Measurements from ENCODE around the gene ZNF410.

Gene ZNF410

DNA sequence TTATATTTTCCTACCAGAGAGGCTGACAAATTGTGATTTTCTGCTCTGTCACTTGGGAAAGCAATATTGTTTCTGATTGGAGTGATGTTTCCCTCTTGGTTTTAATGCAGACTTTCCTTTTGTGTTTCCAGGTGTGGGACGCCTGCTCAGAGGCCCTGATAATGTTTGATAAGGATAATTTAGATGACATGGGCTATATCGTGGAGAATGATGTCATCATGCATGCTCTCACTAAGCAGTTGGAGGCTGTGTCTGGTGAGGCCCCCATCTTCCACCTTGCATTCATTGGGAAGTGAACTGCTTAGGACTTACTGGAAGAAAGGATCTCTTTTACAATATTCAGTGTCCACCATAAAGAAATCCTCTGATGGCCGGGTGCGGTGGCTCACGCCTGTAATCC is 69.0 kb downstream of the ZNF410 start:
- Histone ChIP-seq H3K4me3 (ENCODE audit: insufficient read length, low read depth) (no peak overlapping the region), H3K4me1 (ENCODE audit: insufficient read depth, insufficient read length) (no peaks in the 10 kb centered on the region), H3K27me3 (ENCODE audit: insufficient read depth, insufficient read length) (no peaks in the 10 kb centered on the region), H3K9ac (ENCODE audit: insufficient read length, low read depth) (no peak overlapping the region), H3K9me3 (ENCODE audit: insufficient read depth, low read length) (no peaks in the 10 kb centered on the region), H3K36me3 (ENCODE audit: insufficient read depth, insufficient read length, low read length) (peaks cover 39% of the 10 kb centered on the region)
- no peak for TF ChIP-seq SUZ12 (IDR thresholded peaks at IDR 0.05; ENCODE audit: extremely low read depth, insufficient read depth, insufficient read length)
- no peak for TF ChIP-seq YY1 (IDR thresholded peaks at IDR 0.05; ENCODE audit: insufficient read depth, insufficient read length)
- TF ChIP-seq ZNF274 (IDR thresholded peaks at IDR 0.05; ENCODE audit: low read depth, low read length): no peak
- no peak for DNase-seq (ENCODE audit: low read depth, low spot score)

DNA sequence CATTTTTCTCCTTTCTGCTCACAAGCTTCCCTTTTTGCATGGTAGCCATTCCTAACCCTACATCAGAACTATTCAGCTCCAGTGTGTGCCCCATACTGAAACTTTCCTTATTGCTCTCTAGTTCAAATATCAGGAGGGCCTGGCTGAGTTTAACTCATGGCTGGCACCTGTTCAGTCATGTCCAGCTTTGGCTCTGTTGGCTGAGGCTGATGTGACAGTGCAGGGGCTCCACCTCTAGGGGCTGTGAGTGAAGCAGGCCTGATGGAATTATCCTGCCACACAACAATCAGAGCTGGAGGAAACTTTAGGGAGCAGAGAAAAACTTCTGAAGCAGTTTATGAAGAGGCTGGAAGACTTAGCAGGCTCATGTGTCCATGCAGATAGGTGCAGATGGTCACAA is 71.9 kb downstream of the ZNF410 start:
- Histone ChIP-seq H3K4me1 (ENCODE audit: insufficient read depth, insufficient read length) (no peaks in the 10 kb centered on the region), H3K27me3 (ENCODE audit: insufficient read depth, insufficient read length) (no peaks in the 10 kb centered on the region), H3K4me3 (ENCODE audit: insufficient read length, low read depth) (no peak overlapping the region), H3K9ac (ENCODE audit: insufficient read length, low read depth) (no peak overlapping the region), H3K9me3 (ENCODE audit: insufficient read depth, low read length) (no peaks in the 10 kb centered on the region), H3K36me3 (ENCODE audit: insufficient read depth, insufficient read length, low read length) (peaks cover 51% of the 10 kb centered on the region)
- DNase-seq (ENCODE audit: low read depth, low spot score): no peak
- TF ChIP-seq YY1 (IDR thresholded peaks at IDR 0.05; ENCODE audit: insufficient read depth, insufficient read length) (no peak), ZNF274 (IDR thresholded peaks at IDR 0.05; ENCODE audit: low read depth, low read length) (no peak), SUZ12 (IDR thresholded peaks at IDR 0.05; ENCODE audit: extremely low read depth, insufficient read depth, insufficient read length) (no peak)

DNA sequence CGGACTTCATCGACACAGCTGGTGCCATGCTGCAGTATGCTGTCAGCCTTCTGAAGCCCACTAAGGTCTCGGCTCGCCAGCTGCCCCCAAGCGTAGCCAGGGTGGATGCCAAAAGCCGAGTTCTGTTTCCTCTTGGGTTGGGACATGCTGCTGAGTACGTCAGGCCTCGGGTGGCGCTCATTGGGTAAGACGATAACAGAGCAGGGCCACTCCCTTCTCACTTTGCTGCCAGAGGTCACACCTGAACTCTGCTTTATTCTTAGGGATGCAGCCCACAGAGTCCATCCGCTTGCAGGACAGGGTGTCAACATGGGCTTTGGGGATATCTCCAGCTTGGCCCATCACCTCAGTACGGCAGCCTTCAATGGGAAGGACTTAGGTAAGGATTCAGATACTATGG is 74.5 kb downstream of the ZNF410 start:
- TF ChIP-seq ZNF274 (IDR thresholded peaks at IDR 0.05; ENCODE audit: low read depth, low read length) (no peak), SUZ12 (IDR thresholded peaks at IDR 0.05; ENCODE audit: extremely low read depth, insufficient read depth, insufficient read length) (no peak), YY1 (IDR thresholded peaks at IDR 0.05; ENCODE audit: insufficient read depth, insufficient read length) (no peak)
- Histone ChIP-seq H3K9ac (ENCODE audit: insufficient read length, low read depth) (no peak overlapping the region), H3K27me3 (ENCODE audit: insufficient read depth, insufficient read length) (no peaks in the 10 kb centered on the region), H3K9me3 (ENCODE audit: insufficient read depth, low read length) (no peaks in the 10 kb centered on the region), H3K36me3 (ENCODE audit: insufficient read depth, insufficient read length, low read length) (peaks cover 38% of the 10 kb centered on the region), H3K4me3 (ENCODE audit: insufficient read length, low read depth) (no peak overlapping the region), H3K4me1 (ENCODE audit: insufficient read depth, insufficient read length) (no peaks in the 10 kb centered on the region)
- no peak for DNase-seq (ENCODE audit: low read depth, low spot score)

DNA sequence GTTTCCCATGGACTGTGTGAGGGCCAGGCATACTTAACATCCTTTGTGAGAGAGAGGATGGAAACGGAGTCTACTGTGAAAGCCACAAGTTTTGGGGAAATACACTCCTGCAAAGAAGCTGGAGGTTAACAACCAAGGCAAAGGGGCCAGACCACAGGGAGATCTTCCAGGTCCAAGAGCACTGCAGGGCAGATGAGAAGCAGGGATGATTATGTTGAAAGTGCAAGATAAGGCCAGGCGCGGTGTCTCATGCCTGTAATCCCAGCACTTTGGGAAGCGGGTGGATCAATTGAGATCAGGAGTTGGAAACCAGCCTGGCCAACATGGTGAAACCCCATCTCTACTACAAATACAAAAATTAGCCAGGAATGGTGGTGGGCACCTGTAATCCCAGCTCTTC is 78.6 kb downstream of the ZNF410 start:
- Histone ChIP-seq H3K9me3 (ENCODE audit: insufficient read depth, low read length) (no peaks in the 10 kb centered on the region), H3K9ac (ENCODE audit: insufficient read length, low read depth) (no peak overlapping the region), H3K36me3 (ENCODE audit: insufficient read depth, insufficient read length, low read length) (peaks cover 34% of the 10 kb centered on the region), H3K27me3 (ENCODE audit: insufficient read depth, insufficient read length) (no peaks in the 10 kb centered on the region), H3K4me1 (ENCODE audit: insufficient read depth, insufficient read length) (no peaks in the 10 kb centered on the region), H3K4me3 (ENCODE audit: insufficient read length, low read depth) (no peak overlapping the region)
- TF ChIP-seq SUZ12 (IDR thresholded peaks at IDR 0.05; ENCODE audit: extremely low read depth, insufficient read depth, insufficient read length) (no peak), ZNF274 (IDR thresholded peaks at IDR 0.05; ENCODE audit: low read depth, low read length) (no peak), YY1 (IDR thresholded peaks at IDR 0.05; ENCODE audit: insufficient read depth, insufficient read length) (no peak)
- no peak for DNase-seq (ENCODE audit: low read depth, low spot score)

DNA sequence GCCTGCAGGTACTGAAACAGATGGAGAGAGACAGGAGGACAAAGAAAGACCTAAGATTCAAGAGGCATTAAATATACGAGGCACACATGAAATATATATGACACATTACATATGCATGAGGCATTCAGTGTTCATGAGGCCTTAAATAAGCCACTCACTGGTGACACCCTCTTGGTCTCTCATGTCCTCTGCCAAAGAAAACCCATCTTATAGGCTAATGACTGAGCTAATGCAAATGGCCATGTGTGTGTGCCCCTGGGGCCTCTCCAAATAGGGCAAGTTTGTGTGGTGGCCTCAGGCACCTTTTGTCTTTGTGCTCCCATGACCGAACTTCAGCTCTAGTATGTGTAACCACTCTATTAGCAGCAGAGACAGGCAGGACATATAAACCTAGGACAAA is 82.2 kb downstream of the ZNF410 start:
- no peak overlapping the region for H3K4me3 ChIP-seq (ENCODE audit: insufficient read length, low read depth)
- H3K9ac ChIP-seq (ENCODE audit: insufficient read length, low read depth): no peak overlapping the region
- no peak for DNase-seq (ENCODE audit: low read depth, low spot score)
- peaks cover 3% of the 10 kb centered on the region for H3K4me1 ChIP-seq (ENCODE audit: insufficient read depth, insufficient read length)
- no peaks in the 10 kb centered on the region for H3K27me3 ChIP-seq (ENCODE audit: insufficient read depth, insufficient read length)
- no peaks in the 10 kb centered on the region for H3K9me3 ChIP-seq (ENCODE audit: insufficient read depth, low read length)
- TF ChIP-seq SUZ12 (IDR thresholded peaks at IDR 0.05; ENCODE audit: extremely low read depth, insufficient read depth, insufficient read length): no peak
- no peak for TF ChIP-seq YY1 (IDR thresholded peaks at IDR 0.05; ENCODE audit: insufficient read depth, insufficient read length)
- no peak for TF ChIP-seq ZNF274 (IDR thresholded peaks at IDR 0.05; ENCODE audit: low read depth, low read length)
- peaks cover 20% of the 10 kb centered on the region for H3K36me3 ChIP-seq (ENCODE audit: insufficient read depth, insufficient read length, low read length)

DNA sequence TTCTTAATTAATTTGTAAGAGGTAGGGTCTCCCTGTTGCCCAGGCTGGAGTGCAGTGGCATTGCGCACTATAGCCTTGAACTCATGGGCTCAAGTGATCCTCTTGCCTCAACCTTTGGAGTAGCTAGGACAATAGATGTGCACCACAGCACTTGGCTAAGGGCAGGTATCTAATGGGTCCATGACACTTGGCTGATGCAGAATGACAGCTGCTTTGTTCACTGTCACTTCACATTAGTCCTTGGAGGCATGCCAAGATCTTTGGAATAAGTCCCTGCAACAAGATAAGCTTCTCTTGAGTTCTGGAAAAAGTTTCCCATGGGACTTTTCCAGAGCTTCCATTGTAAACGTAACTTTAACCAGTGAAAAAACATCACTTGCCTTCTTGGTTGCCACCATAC is 86.8 kb downstream of the ZNF410 start:
- H3K9ac ChIP-seq (ENCODE audit: insufficient read length, low read depth): no peak overlapping the region
- peaks cover 3% of the 10 kb centered on the region for H3K4me1 ChIP-seq (ENCODE audit: insufficient read depth, insufficient read length)

DNA sequence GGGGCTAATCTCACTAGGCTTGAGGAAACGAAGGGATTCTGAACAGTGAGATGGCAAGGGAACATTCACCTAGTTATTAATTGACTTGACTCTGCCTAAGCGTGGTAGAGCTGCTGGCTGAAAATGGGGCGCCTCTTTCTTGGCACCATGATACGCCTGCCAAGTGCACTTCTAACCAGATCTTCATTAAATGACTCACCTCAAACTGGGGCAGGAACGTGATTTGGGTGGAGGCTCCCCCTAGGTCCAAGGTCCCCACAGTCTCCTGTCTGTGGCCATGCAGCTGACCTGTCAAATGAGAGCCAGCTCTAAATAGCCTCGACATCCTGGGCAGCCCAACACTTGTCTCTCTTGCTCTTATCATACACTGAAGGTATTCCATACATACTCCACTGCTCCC is 89.5 kb downstream of the ZNF410 start:
- Histone ChIP-seq H3K9me3 (ENCODE audit: insufficient read depth, low read length) (no peaks in the 10 kb centered on the region), H3K4me1 (ENCODE audit: insufficient read depth, insufficient read length) (peaks cover 3% of the 10 kb centered on the region), H3K4me3 (ENCODE audit: insufficient read length, low read depth) (no peak overlapping the region), H3K9ac (ENCODE audit: insufficient read length, low read depth) (no peak overlapping the region), H3K27me3 (ENCODE audit: insufficient read depth, insufficient read length) (no peaks in the 10 kb centered on the region), H3K36me3 (ENCODE audit: insufficient read depth, insufficient read length, low read length) (peaks cover 11% of the 10 kb centered on the region)
- TF ChIP-seq ZNF274 (IDR thresholded peaks at IDR 0.05; ENCODE audit: low read depth, low read length) (no peak), SUZ12 (IDR thresholded peaks at IDR 0.05; ENCODE audit: extremely low read depth, insufficient read depth, insufficient read length) (no peak), YY1 (IDR thresholded peaks at IDR 0.05; ENCODE audit: insufficient read depth, insufficient read length) (no peak)
- no peak for DNase-seq (ENCODE audit: low read depth, low spot score)

More for the DNA sequence above, 86.8 kb downstream of the ZNF410 start:
- H3K4me3 ChIP-seq (ENCODE audit: insufficient read length, low read depth): no peak overlapping the region
- no peaks in the 10 kb centered on the region for H3K9me3 ChIP-seq (ENCODE audit: insufficient read depth, low read length)
- no peaks in the 10 kb centered on the region for H3K27me3 ChIP-seq (ENCODE audit: insufficient read depth, insufficient read length)
- peaks cover 16% of the 10 kb centered on the region for H3K36me3 ChIP-seq (ENCODE audit: insufficient read depth, insufficient read length, low read length)
- no peak for DNase-seq (ENCODE audit: low read depth, low spot score)
- no peak for TF ChIP-seq YY1 (IDR thresholded peaks at IDR 0.05; ENCODE audit: insufficient read depth, insufficient read length)
- TF ChIP-seq SUZ12 (IDR thresholded peaks at IDR 0.05; ENCODE audit: extremely low read depth, insufficient read depth, insufficient read length): no peak
- TF ChIP-seq ZNF274 (IDR thresholded peaks at IDR 0.05; ENCODE audit: low read depth, low read length): no peak
